WTC11 (cell line): Measurements from ENCODE around the gene CD44. TPM values are rescaled to one million over a fixed set of nuclear protein-coding genes. Genes with fewer than 3 reads are reported as not detected.

Experiments used
- ATAC-seq: fragments of 200-7000 bp; cut with Tn5 transposase; 2 replicates; pipeline ENCODE4 v1.10.0; 2021; ENCODE audit warnings: mild to moderate bottlenecking, moderate library complexity
- CTCF ChIA-PET: fragments of 300-600 bp; sonication (Branson Sonifier 250); formaldehyde crosslinking; loops from one replicate; lab custom pipeline; 2021; ENCODE audit warnings: antibody characterized with exemption; lab: Charles Lee
- POLR2A ChIA-PET: fragments of 350-600 bp; sonication (Branson Sonifier 250); formaldehyde crosslinking; loops from one replicate; lab custom pipeline; 2021; ENCODE audit warnings: antibody characterized with exemption; lab: Charles Lee
- DNase-seq: peaks from one replicate; pipeline ENCODE4 v3.0.0; 2021; ENCODE audit warnings: low spot score
- H3K27ac Mint-ChIP-seq: 2 replicates; pipeline ENCODE4 v1.8.0; 2021; ENCODE audit warnings: mixed read lengths
- H3K27me3 Mint-ChIP-seq: 2 replicates; pipeline ENCODE4 v1.8.0; 2021; ENCODE audit warnings: low read depth, mild to moderate bottlenecking, moderate library complexity, mixed read lengths
- H3K36me3 Mint-ChIP-seq: 2 replicates; pipeline ENCODE4 v1.8.0; 2021; ENCODE audit warnings: mixed read lengths
- H3K4me1 Mint-ChIP-seq: 2 replicates; pipeline ENCODE4 v1.8.0; 2022; ENCODE audit warnings: mixed read lengths
- H3K4me3 Mint-ChIP-seq: 2 replicates; pipeline ENCODE4 v1.8.0; 2021; ENCODE audit warnings: mild to moderate bottlenecking, moderate library complexity, mixed read lengths
- H3K9me3 Mint-ChIP-seq: 2 replicates; pipeline ENCODE4 v1.8.0; 2021; ENCODE audit warnings: mixed read lengths
- FOXK1 ChIP-seq: sonication (generic); formaldehyde crosslinking; IDR thresholded peaks from 2 replicates; pipeline ENCODE4 v1.8.0; 2022; ENCODE audit warnings: mild to moderate bottlenecking, moderate library complexity, missing genetic modification reagents
- FOXP1 ChIP-seq: sonication (generic); formaldehyde crosslinking; IDR thresholded peaks from 2 replicates; pipeline ENCODE4 v1.8.0; 2022; ENCODE audit warnings: missing genetic modification reagents, mild to moderate bottlenecking, moderate library complexity, borderline replicate concordance
- MXD4 ChIP-seq: fragments of 250-450 bp; sonication (Bioruptor Pico); IDR thresholded peaks from 2 replicates; pipeline ENCODE4 v1.8.0; 2021; ENCODE audit warnings: mild to moderate bottlenecking, moderate library complexity, borderline replicate concordance
- NFATC4 ChIP-seq: fragments of 250-450 bp; sonication (Bioruptor Pico); IDR thresholded peaks from 2 replicates; pipeline ENCODE4 v1.9.0; 2021; ENCODE audit warnings: mild to moderate bottlenecking
- SMAD4 ChIP-seq: sonication (generic); formaldehyde crosslinking; IDR thresholded peaks from 2 replicates; pipeline ENCODE4 v1.8.0; 2022; ENCODE audit warnings: mild to moderate bottlenecking, missing genetic modification reagents
- TCF7 ChIP-seq: sonication (generic); formaldehyde crosslinking; IDR thresholded peaks from 2 replicates; pipeline ENCODE4 v1.8.0; 2022; ENCODE audit warnings: mild to moderate bottlenecking, low read depth, missing genetic modification reagents, moderate library complexity
- TP53 ChIP-seq: sonication (generic); formaldehyde crosslinking; IDR thresholded peaks from 2 replicates; pipeline ENCODE4 v1.8.1; 2023; ENCODE audit warnings: mild to moderate bottlenecking, missing genetic modification reagents
- ZNF423 ChIP-seq: fragments of 250-450 bp; sonication (Bioruptor Pico); IDR thresholded peaks from 2 replicates; pipeline ENCODE4 v2.1.2; 2022; ENCODE audit warnings: mild to moderate bottlenecking, moderate library complexity
- total RNA-seq: library from RNA; stranded (reverse); gene quantifications from 3 replicates; pipeline ENCODE4 v1.2.3, GENCODE V29; 2021
- TF ChIP-seq, protein P1 (sequence below): fragments of 250-450 bp; sonication (Bioruptor Pico); conservative IDR thresholded peaks from 2 replicates; pipeline ENCODE4 v1.9.0; 2021; ENCODE audit warnings: mild to moderate bottlenecking
- TF ChIP-seq, protein P2 (sequence below): sonication (generic); formaldehyde crosslinking; IDR thresholded peaks from 2 replicates; pipeline ENCODE4 v1.8.1; 2022; ENCODE audit warnings: low read depth, mild to moderate bottlenecking, moderate library complexity, missing genetic modification reagents, borderline replicate concordance
- TF ChIP-seq, protein P3 (sequence below): sonication (generic); formaldehyde crosslinking; conservative IDR thresholded peaks from 2 replicates; pipeline ENCODE4 v1.8.1; 2022; ENCODE audit warnings: mild to moderate bottlenecking, missing genetic modification reagents
- TF ChIP-seq, protein P4 (sequence below): sonication (generic); formaldehyde crosslinking; conservative IDR thresholded peaks from 2 replicates; pipeline ENCODE4 v1.8.1; 2023; ENCODE audit warnings: mild to moderate bottlenecking, low read depth, missing genetic modification reagents, moderate library complexity
- TF ChIP-seq, protein P5 (sequence below): sonication (generic); formaldehyde crosslinking; IDR thresholded peaks from 2 replicates; pipeline ENCODE4 v1.8.1; 2022; ENCODE audit warnings: low read depth, missing genetic modification reagents, borderline replicate concordance
- TF ChIP-seq, protein P6 (sequence below): sonication (generic); formaldehyde crosslinking; IDR thresholded peaks from 2 replicates; pipeline ENCODE4 v1.8.1; 2023; ENCODE audit warnings: mild to moderate bottlenecking, moderate library complexity, missing genetic modification reagents
- TF ChIP-seq, protein P7 (sequence below): fragments of 250-450 bp; sonication (Bioruptor Pico); IDR thresholded peaks from 2 replicates; pipeline ENCODE4 v1.9.0; 2021; ENCODE audit warnings: mild to moderate bottlenecking
- TF ChIP-seq, protein P8 (sequence below): sonication (generic); formaldehyde crosslinking; IDR thresholded peaks from 2 replicates; pipeline ENCODE4 v1.8.0; 2022; ENCODE audit warnings: mild to moderate bottlenecking, missing genetic modification reagents
- TF ChIP-seq, protein P9 (sequence below): sonication (generic); formaldehyde crosslinking; IDR thresholded peaks from 2 replicates; pipeline ENCODE4 v1.8.0; 2022; ENCODE audit warnings: mild to moderate bottlenecking, missing genetic modification reagents
- TF ChIP-seq, protein P10 (sequence below): sonication (generic); formaldehyde crosslinking; IDR thresholded peaks from 2 replicates; pipeline ENCODE4 v1.8.0; 2022; ENCODE audit warnings: missing genetic modification reagents

CD44 gene
- total RNA-seq, 1 experiment from 2014 or later = 12.0 TPM

DNA sequence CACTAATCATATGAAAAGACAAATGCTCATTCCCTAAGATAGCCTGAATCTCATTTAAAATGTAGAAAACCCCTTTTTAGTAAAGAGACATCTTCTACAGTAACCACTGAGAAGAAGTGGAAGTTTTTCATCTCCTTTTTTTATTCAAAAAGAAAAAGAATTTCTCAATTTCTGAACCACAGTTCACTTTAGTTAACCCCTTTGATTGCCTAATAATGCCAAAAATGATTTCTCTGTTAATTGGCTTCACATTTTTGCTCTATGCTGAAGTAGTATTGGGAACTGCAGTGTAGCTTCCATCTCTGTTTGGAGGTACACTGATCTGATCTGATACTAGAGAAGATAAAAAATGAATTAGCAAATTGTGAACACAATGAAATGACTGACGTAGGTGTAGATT, 58.3 kb downstream of the CD44 start:
- 0 out of 2 replicates have a peak, but pooled peaks cover 9% of the 10 kb centered on the region for H3K9me3 Mint-ChIP-seq
- ChIA-PET POLR2A (interaction anchor here (0.7 kb wide), 1 partner anchor 24 kb away, joined by 3 read pairs; no protein-coding TSS in a partner anchor), CTCF (no interaction called here)
- no peaks in the 10 kb centered on the region; the same call in 1 of the 2 replicates for H3K27me3 Mint-ChIP-seq
- ATAC-seq (no peak), DNase-seq (no peak)
- TF ChIP-seq ZNF423 (CRISPR knock-in tag) (no peak), FOXK1 (CRISPR knock-in tag) (no peak), NFATC4 (no peak), FOXP1 (CRISPR knock-in tag) (no peak), MXD4 (CRISPR knock-in tag) (no peak), SMAD4 (CRISPR knock-in tag) (no peak)
- TF ChIP-seq, protein P1, sequence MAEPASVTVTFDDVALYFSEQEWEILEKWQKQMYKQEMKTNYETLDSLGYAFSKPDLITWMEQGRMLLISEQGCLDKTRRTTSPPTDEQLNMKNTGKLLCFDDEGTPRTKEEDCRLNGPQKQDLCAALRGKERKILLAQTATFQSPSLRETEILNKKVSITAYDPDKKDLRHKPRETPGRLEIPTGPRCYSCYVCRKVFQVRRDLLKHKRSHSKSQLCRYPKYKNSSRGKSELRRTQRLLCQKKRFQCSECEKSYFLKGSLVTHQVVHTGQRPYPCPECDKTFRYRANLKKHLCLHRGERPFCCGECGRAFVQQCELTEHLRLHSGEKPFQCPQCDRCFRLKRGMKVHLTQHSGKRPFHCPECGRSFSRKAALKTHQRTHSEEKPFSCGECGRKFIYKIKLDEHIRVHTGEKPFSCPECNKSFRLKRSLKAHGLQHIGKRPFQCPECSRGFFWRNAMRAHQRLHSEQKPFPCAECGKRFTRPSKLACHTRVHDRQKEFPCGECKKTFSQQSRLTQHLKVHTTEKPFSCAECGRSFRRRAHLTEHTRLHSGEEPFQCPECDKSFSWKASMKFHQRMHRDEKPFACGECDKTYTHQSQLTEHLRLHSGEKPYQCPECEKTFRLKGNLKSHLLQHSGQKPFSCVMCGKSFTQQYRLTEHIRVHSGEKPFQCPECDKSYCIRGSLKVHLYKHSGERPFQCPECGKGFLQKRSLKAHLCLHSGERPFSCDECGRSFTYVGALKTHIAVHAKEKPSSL (CRISPR knock-in tag) = no peak
- TF ChIP-seq, protein P2, sequence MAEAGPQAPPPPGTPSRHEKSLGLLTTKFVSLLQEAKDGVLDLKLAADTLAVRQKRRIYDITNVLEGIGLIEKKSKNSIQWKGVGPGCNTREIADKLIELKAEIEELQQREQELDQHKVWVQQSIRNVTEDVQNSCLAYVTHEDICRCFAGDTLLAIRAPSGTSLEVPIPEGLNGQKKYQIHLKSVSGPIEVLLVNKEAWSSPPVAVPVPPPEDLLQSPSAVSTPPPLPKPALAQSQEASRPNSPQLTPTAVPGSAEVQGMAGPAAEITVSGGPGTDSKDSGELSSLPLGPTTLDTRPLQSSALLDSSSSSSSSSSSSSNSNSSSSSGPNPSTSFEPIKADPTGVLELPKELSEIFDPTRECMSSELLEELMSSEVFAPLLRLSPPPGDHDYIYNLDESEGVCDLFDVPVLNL = no peak
- TF ChIP-seq, protein P3, sequence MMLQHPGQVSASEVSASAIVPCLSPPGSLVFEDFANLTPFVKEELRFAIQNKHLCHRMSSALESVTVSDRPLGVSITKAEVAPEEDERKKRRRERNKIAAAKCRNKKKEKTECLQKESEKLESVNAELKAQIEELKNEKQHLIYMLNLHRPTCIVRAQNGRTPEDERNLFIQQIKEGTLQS (CRISPR knock-in tag) = no peak
- TF ChIP-seq, protein P4, sequence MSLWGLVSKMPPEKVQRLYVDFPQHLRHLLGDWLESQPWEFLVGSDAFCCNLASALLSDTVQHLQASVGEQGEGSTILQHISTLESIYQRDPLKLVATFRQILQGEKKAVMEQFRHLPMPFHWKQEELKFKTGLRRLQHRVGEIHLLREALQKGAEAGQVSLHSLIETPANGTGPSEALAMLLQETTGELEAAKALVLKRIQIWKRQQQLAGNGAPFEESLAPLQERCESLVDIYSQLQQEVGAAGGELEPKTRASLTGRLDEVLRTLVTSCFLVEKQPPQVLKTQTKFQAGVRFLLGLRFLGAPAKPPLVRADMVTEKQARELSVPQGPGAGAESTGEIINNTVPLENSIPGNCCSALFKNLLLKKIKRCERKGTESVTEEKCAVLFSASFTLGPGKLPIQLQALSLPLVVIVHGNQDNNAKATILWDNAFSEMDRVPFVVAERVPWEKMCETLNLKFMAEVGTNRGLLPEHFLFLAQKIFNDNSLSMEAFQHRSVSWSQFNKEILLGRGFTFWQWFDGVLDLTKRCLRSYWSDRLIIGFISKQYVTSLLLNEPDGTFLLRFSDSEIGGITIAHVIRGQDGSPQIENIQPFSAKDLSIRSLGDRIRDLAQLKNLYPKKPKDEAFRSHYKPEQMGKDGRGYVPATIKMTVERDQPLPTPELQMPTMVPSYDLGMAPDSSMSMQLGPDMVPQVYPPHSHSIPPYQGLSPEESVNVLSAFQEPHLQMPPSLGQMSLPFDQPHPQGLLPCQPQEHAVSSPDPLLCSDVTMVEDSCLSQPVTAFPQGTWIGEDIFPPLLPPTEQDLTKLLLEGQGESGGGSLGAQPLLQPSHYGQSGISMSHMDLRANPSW (CRISPR knock-in tag) = no peak
- TF ChIP-seq, protein P5, sequence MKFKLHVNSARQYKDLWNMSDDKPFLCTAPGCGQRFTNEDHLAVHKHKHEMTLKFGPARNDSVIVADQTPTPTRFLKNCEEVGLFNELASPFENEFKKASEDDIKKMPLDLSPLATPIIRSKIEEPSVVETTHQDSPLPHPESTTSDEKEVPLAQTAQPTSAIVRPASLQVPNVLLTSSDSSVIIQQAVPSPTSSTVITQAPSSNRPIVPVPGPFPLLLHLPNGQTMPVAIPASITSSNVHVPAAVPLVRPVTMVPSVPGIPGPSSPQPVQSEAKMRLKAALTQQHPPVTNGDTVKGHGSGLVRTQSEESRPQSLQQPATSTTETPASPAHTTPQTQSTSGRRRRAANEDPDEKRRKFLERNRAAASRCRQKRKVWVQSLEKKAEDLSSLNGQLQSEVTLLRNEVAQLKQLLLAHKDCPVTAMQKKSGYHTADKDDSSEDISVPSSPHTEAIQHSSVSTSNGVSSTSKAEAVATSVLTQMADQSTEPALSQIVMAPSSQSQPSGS = no peak
- TF ChIP-seq, protein P6, sequence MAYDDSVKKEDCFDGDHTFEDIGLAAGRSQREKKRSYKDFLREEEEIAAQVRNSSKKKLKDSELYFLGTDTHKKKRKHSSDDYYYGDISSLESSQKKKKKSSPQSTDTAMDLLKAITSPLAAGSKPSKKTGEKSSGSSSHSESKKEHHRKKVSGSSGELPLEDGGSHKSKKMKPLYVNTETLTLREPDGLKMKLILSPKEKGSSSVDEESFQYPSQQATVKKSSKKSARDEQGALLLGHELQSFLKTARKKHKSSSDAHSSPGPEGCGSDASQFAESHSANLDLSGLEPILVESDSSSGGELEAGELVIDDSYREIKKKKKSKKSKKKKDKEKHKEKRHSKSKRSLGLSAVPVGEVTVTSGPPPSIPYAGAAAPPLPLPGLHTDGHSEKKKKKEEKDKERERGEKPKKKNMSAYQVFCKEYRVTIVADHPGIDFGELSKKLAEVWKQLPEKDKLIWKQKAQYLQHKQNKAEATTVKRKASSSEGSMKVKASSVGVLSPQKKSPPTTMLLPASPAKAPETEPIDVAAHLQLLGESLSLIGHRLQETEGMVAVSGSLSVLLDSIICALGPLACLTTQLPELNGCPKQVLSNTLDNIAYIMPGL (CRISPR knock-in tag) = no peak
- TF ChIP-seq, protein P7, sequence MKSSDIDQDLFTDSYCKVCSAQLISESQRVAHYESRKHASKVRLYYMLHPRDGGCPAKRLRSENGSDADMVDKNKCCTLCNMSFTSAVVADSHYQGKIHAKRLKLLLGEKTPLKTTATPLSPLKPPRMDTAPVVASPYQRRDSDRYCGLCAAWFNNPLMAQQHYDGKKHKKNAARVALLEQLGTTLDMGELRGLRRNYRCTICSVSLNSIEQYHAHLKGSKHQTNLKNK (CRISPR knock-in tag) = no peak
- H3K27ac Mint-ChIP-seq = no peak overlapping the region
- no peaks in the 10 kb centered on the region for H3K4me1 Mint-ChIP-seq
- H3K36me3 Mint-ChIP-seq = no peaks in the 10 kb centered on the region
- no peak overlapping the region for H3K4me3 Mint-ChIP-seq

DNA sequence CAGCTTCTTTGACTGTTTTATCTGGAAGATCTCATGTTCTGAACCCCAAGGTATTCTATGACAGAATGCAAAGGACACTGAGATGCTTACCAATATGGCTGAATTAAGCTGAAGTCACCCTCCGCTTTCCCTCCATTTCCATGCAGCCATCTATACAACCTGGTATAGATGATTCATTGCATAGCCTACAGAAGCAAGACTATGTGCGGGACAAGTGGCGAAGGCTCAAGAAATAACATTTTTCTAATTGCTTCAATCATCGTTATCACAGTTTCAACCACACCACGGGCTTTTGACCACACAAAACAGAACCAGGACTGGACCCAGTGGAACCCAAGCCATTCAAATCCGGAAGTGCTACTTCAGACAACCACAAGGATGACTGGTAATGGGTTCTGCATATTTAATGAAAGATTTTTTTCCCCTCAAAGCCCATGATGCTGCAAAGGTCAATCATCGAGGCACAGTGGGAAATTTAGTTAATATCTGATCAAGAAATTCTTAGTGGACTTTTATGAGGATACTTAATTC, 61.9 kb downstream of the CD44 start:
- no peak overlapping the region for H3K4me3 Mint-ChIP-seq
- H3K27me3 Mint-ChIP-seq = no peaks in the 10 kb centered on the region; the same call in 1 of the 2 replicates
- no peaks in the 10 kb centered on the region for H3K36me3 Mint-ChIP-seq
- ChIA-PET POLR2A (no interaction called here), CTCF (no interaction called here)
- no peak for ATAC-seq
- DNase-seq = no peak
- peaks cover 6% of the 10 kb centered on the region for H3K4me1 Mint-ChIP-seq
- no peak overlapping the region for H3K27ac Mint-ChIP-seq
- H3K9me3 Mint-ChIP-seq = 0 out of 2 replicates have a peak, but pooled peaks cover 9% of the 10 kb centered on the region
- TF ChIP-seq, protein P8, sequence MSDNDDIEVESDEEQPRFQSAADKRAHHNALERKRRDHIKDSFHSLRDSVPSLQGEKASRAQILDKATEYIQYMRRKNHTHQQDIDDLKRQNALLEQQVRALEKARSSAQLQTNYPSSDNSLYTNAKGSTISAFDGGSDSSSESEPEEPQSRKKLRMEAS (CRISPR knock-in tag) = no peak
- TF ChIP-seq TP53 (CRISPR knock-in tag) (no peak), TCF7 (CRISPR knock-in tag) (no peak)
- TF ChIP-seq, protein P9, sequence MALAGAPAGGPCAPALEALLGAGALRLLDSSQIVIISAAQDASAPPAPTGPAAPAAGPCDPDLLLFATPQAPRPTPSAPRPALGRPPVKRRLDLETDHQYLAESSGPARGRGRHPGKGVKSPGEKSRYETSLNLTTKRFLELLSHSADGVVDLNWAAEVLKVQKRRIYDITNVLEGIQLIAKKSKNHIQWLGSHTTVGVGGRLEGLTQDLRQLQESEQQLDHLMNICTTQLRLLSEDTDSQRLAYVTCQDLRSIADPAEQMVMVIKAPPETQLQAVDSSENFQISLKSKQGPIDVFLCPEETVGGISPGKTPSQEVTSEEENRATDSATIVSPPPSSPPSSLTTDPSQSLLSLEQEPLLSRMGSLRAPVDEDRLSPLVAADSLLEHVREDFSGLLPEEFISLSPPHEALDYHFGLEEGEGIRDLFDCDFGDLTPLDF (CRISPR knock-in tag) = no peak
- TF ChIP-seq, protein P10, sequence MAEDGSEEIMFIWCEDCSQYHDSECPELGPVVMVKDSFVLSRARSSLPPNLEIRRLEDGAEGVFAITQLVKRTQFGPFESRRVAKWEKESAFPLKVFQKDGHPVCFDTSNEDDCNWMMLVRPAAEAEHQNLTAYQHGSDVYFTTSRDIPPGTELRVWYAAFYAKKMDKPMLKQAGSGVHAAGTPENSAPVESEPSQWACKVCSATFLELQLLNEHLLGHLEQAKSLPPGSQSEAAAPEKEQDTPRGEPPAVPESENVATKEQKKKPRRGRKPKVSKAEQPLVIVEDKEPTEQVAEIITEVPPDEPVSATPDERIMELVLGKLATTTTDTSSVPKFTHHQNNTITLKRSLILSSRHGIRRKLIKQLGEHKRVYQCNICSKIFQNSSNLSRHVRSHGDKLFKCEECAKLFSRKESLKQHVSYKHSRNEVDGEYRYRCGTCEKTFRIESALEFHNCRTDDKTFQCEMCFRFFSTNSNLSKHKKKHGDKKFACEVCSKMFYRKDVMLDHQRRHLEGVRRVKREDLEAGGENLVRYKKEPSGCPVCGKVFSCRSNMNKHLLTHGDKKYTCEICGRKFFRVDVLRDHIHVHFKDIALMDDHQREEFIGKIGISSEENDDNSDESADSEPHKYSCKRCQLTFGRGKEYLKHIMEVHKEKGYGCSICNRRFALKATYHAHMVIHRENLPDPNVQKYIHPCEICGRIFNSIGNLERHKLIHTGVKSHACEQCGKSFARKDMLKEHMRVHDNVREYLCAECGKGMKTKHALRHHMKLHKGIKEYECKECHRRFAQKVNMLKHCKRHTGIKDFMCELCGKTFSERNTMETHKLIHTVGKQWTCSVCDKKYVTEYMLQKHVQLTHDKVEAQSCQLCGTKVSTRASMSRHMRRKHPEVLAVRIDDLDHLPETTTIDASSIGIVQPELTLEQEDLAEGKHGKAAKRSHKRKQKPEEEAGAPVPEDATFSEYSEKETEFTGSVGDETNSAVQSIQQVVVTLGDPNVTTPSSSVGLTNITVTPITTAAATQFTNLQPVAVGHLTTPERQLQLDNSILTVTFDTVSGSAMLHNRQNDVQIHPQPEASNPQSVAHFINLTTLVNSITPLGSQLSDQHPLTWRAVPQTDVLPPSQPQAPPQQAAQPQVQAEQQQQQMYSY (CRISPR knock-in tag) = no peak
